Measurements from ENCODE around the gene SLC9A8.

Gene SLC9A8

GRCh38 chr20:49874696-49875095 lies 62.1 kb downstream of the SLC9A8 start:
- DNase-seq (ENCODE audit: low read depth, low spot score) = no peak

GRCh38 chr20:49877386-49877921 lies 64.8 kb downstream of the SLC9A8 start:
- no peak for DNase-seq (ENCODE audit: low read depth, low spot score)

GRCh38 chr20:49878977-49879376 lies 66.3 kb downstream of the SLC9A8 start:
- DNase-seq (ENCODE audit: low read depth, low spot score) = no peak

GRCh38 chr20:49880177-49880576 lies 67.5 kb downstream of the SLC9A8 start:
- no peak for DNase-seq (ENCODE audit: low read depth, low spot score)

GRCh38 chr20:49880724-49881445 lies 68.3 kb downstream of the SLC9A8 start:
- DNase-seq (ENCODE audit: low read depth, low spot score) = no peak

- DNase-seq (ENCODE audit: low read depth, low spot score) = no peak
Measured at GRCh38 chr20:49882171-49882970, 69.7 kb downstream of the SLC9A8 start.

GRCh38 chr20:49883246-49883802 lies 70.7 kb downstream of the SLC9A8 start:
- no peak for DNase-seq (ENCODE audit: low read depth, low spot score)

GRCh38 chr20:49885558-49886332 lies 73.1 kb downstream of the SLC9A8 start:
- no peak for DNase-seq (ENCODE audit: low read depth, low spot score)

- no peak for DNase-seq (ENCODE audit: low read depth, low spot score)
Measured at GRCh38 chr20:49886571-49887213, 74.1 kb downstream of the SLC9A8 start.

- DNase-seq (ENCODE audit: low read depth, low spot score) = no peak
Measured at GRCh38 chr20:49887251-49888211, 74.9 kb downstream of the SLC9A8 start.

GRCh38 chr20:49888212-49889000 lies 75.8 kb downstream of the SLC9A8 start:
- peak; percentile 19 for DNase-seq (ENCODE audit: low read depth, low spot score)

GRCh38 chr20:49889001-49889934 lies 76.6 kb downstream of the SLC9A8 start:
- no peak for DNase-seq (ENCODE audit: low read depth, low spot score)

- DNase-seq (ENCODE audit: low read depth, low spot score) = no peak
Measured at GRCh38 chr20:49889935-49890333, 77.3 kb downstream of the SLC9A8 start.

GRCh38 chr20:49890471-49891361 lies 78.1 kb downstream of the SLC9A8 start:
- no peak for DNase-seq (ENCODE audit: low read depth, low spot score)

- no peak for DNase-seq (ENCODE audit: low read depth, low spot score)
Measured at GRCh38 chr20:49891476-49892110, 79.0 kb downstream of the SLC9A8 start.

- DNase-seq (ENCODE audit: low read depth, low spot score) = no peak
Measured at GRCh38 chr20:49892260-49892659, 79.6 kb downstream of the SLC9A8 start.

GRCh38 chr20:49892817-49893216 lies 80.2 kb downstream of the SLC9A8 start:
- no peak for DNase-seq (ENCODE audit: low read depth, low spot score)
